Neural progenitor cell (in vitro differentiated cells): Measurements from ENCODE around the gene CLTCL1. TPM values are rescaled to one million over a fixed set of nuclear protein-coding genes. Genes with fewer than 3 reads are reported as not detected.
"Not testable (repeated sequence)": the region's sequence is repeated elsewhere in the genome, so short reads cannot be mapped to it uniquely, and the experiment has no call there.

Experiments used
- DNase-seq: peaks from one replicate; pipeline ENCODE4 v3.0.0-alpha.2; 2016; ENCODE audit warnings: low spot score
- H2AFZ ChIP-seq: fragments of 200-600 bp; sonication (generic); replicated peaks from 2 replicates; pipeline ENCODE4 v1.6.1; 2016; ENCODE audit warnings: antibody characterized with exemption
- H3F3A ChIP-seq: fragments of 200-600 bp; sonication (generic); 2 replicates; pipeline ENCODE4 v1.6.1; 2016; ENCODE audit warnings: antibody characterized with exemption, low read depth
- H3K27ac ChIP-seq: fragments of 200-600 bp; sonication (generic); 2 replicates; pipeline ENCODE4 v1.5.1; 2016; ENCODE audit warnings: mild to moderate bottlenecking
- H3K27me3 ChIP-seq: fragments of 200-600 bp; sonication (generic); 2 replicates; pipeline ENCODE4 v1.6.1; 2016; ENCODE audit warnings: mild to moderate bottlenecking, moderate library complexity
- H3K36me3 ChIP-seq: fragments of 200-600 bp; sonication (generic); 2 replicates; pipeline ENCODE4 v1.5.1; 2016
- H3K4me1 ChIP-seq: fragments of 200-600 bp; sonication (generic); 2 replicates; pipeline ENCODE4 v1.6.1; 2016; ENCODE audit warnings: mixed run types
- H3K4me2 ChIP-seq: fragments of 200-600 bp; sonication (generic); 2 replicates; pipeline ENCODE4 v1.6.1; 2016
- H3K4me3 ChIP-seq: fragments of 200-600 bp; sonication (generic); 2 replicates; pipeline ENCODE4 v1.5.1; 2016
- H3K79me2 ChIP-seq: fragments of 200-600 bp; sonication (generic); 2 replicates; pipeline ENCODE4 v1.6.1; 2016; ENCODE audit warnings: low read depth
- H3K9ac ChIP-seq: fragments of 200-600 bp; sonication (generic); 2 replicates; pipeline ENCODE4 v1.6.1; 2016
- H3K9me3 ChIP-seq: fragments of 200-600 bp; sonication (generic); 2 replicates; pipeline ENCODE4 v1.5.1; 2016; ENCODE audit warnings: low read depth
- H4K20me1 ChIP-seq: fragments of 200-600 bp; sonication (generic); 2 replicates; pipeline ENCODE4 v1.6.1; 2016; ENCODE audit warnings: low read depth
- H3K27ac Mint-ChIP-seq: 3 replicates; pipeline ENCODE4 v1.8.0; 2021; ENCODE audit warnings: mixed read lengths
- H3K27me3 Mint-ChIP-seq: 2 replicates; pipeline ENCODE4 v1.8.0; 2022; ENCODE audit warnings: low read depth, mild to moderate bottlenecking, inconsistent platforms, moderate library complexity, mixed read lengths; ENCODE audit not compliant: insufficient read depth
- H3K36me3 Mint-ChIP-seq: 3 replicates; pipeline ENCODE4 v1.8.0; 2021; ENCODE audit warnings: mixed read lengths
- H3K4me1 Mint-ChIP-seq: 3 replicates; pipeline ENCODE4 v1.8.0; 2021; ENCODE audit warnings: mixed read lengths
- H3K4me3 Mint-ChIP-seq: 3 replicates; pipeline ENCODE4 v1.8.0; 2021; ENCODE audit warnings: mild to moderate bottlenecking, moderate library complexity, mixed read lengths
- H3K9me3 Mint-ChIP-seq: 3 replicates; pipeline ENCODE4 v1.8.0; 2020; ENCODE audit warnings: mixed read lengths
- EZH2 ChIP-seq: fragments of 200-600 bp; sonication (generic); IDR thresholded peaks from 2 replicates; pipeline ENCODE4 v1.6.1; 2017; ENCODE audit warnings: antibody characterized with exemption, mild to moderate bottlenecking, moderate library complexity
- EZH2phosphoT487 ChIP-seq: fragments of 200-600 bp; sonication (generic); IDR thresholded peaks from 2 replicates; pipeline ENCODE4 v1.6.1; 2017; ENCODE audit warnings: antibody characterized with exemption
- total RNA-seq: library from RNA; depleted of rRNA; stranded (reverse); fragments of >200 nt; gene quantifications from 2 replicates; pipeline ENCODE4 v1.2.3, GENCODE V29; 2015; ENCODE audit warnings: low replicate concordance
- TF ChIP-seq, protein P1 (sequence below): fragments of 200-600 bp; sonication (generic); IDR thresholded peaks from 2 replicates; pipeline ENCODE4 v1.5.1; 2017; ENCODE audit warnings: antibody characterized with exemption, mild to moderate bottlenecking

The CLTCL1 gene
- total RNA-seq, 1 donor from 2014 or later: 13.7 TPM

DNA sequence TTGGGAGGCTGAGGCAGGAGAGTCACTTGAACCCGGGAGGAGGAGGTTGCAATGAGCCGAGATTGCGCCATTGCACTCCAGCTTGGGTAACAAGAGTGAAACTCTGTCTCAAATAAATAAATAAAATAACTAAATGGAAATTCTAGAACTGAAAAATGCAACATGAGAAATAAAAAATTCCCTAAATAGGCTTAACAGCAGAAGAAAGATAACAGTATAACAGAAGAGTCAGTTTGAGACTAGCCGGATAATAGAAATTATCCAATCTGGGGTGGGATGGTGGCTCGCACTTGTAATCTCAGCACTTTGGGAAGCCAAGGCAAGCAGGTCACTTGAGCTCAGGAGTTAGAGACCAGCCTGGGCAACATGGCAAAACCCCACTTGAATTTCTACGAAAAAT lies 127.1 kb downstream of the CLTCL1 start:
- Histone ChIP-seq H3K9me3 (no peaks in the 10 kb centered on the region), H3K9ac (no peak overlapping the region), H3K4me2 (no peak overlapping the region), H4K20me1 (peaks cover 23% of the 10 kb centered on the region), H3K79me2 (no peaks in the 10 kb centered on the region), H3F3A (peaks cover 12% of the 10 kb centered on the region), H3K4me1 (peaks cover 6% of the 10 kb centered on the region), H3K4me3 (no peak overlapping the region), H3K36me3 (no peaks in the 10 kb centered on the region), H3K27ac (no peak overlapping the region), H3K27me3 (peaks cover 98% of the 10 kb centered on the region), H2AFZ (no peak overlapping the region)
- H3K27ac Mint-ChIP-seq: no peak overlapping the region
- H3K4me3 Mint-ChIP-seq: no peak overlapping the region
- peaks cover 3% of the 10 kb centered on the region for H3K4me1 Mint-ChIP-seq
- no peak for DNase-seq
- H3K9me3 Mint-ChIP-seq: peaks cover 5% of the 10 kb centered on the region
- H3K27me3 Mint-ChIP-seq: peaks cover 35% of the 10 kb centered on the region
- TF ChIP-seq, protein P1, sequence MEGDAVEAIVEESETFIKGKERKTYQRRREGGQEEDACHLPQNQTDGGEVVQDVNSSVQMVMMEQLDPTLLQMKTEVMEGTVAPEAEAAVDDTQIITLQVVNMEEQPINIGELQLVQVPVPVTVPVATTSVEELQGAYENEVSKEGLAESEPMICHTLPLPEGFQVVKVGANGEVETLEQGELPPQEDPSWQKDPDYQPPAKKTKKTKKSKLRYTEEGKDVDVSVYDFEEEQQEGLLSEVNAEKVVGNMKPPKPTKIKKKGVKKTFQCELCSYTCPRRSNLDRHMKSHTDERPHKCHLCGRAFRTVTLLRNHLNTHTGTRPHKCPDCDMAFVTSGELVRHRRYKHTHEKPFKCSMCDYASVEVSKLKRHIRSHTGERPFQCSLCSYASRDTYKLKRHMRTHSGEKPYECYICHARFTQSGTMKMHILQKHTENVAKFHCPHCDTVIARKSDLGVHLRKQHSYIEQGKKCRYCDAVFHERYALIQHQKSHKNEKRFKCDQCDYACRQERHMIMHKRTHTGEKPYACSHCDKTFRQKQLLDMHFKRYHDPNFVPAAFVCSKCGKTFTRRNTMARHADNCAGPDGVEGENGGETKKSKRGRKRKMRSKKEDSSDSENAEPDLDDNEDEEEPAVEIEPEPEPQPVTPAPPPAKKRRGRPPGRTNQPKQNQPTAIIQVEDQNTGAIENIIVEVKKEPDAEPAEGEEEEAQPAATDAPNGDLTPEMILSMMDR: no peak
- TF ChIP-seq EZH2: no peak
- H3K36me3 Mint-ChIP-seq: no peaks in the 10 kb centered on the region

DNA sequence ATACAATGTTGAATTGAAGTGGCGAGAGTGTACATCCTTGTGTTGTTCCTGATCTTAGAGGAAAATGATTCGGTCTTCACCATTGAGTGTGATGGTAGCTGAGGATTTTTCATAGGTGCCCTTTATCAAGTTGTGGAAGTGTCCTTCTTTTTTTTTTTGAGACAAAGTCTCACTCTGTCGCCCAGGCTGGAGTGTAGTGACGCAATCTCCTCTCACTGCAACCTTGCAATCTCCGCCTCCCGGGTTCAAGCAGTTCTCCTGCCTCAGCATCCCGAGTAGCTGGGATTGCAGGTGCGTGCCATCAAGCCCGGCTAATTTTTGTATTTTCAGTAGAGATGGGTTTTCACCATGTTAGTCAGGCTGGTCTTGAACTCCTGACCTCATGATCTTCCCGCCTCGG lies 132.9 kb downstream of the CLTCL1 start:
- not testable (repeated sequence) for H2AFZ ChIP-seq, H3K36me3 Mint-ChIP-seq, H3K27ac ChIP-seq, H3K4me1 Mint-ChIP-seq, H3K4me3 Mint-ChIP-seq, H3K9me3 Mint-ChIP-seq, H3K9me3 ChIP-seq, H3K4me1 ChIP-seq, H3F3A ChIP-seq, H3K36me3 ChIP-seq, DNase-seq, H3K79me2 ChIP-seq, H3K27ac Mint-ChIP-seq, H3K4me3 ChIP-seq, H3K9ac ChIP-seq, H4K20me1 ChIP-seq, H3K4me2 ChIP-seq
- peaks cover 21% of the 10 kb centered on the region for H3K27me3 Mint-ChIP-seq
- peaks cover 94% of the 10 kb centered on the region for H3K27me3 ChIP-seq

DNA sequence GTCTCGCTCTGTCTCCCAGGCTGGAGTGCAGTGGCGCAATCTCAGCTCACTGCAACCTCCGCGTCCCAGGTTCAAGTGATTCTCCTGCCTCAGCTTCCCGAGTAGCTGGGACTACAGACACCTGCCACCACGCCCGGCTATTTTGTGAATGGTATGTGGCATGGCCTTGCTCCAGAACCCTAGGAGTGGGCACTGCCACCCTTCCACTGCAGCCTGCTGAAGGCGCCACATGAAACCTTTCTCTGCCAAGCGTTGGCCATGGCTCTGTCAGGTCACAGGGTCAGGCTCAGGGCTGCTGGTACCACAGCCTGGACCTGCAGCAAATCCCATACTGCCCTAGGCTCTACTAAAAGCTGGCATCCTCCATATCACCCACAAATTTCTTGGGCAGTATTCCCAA lies 135.4 kb downstream of the CLTCL1 start:
- not testable (repeated sequence) for H3K36me3 Mint-ChIP-seq, H3K27ac ChIP-seq, H3K9me3 Mint-ChIP-seq, H3K9ac ChIP-seq, H3F3A ChIP-seq, H3K9me3 ChIP-seq, H3K4me3 Mint-ChIP-seq, H3K4me1 ChIP-seq, H3K4me2 ChIP-seq, H3K36me3 ChIP-seq, H3K27ac Mint-ChIP-seq, H4K20me1 ChIP-seq, H3K79me2 ChIP-seq, H3K4me1 Mint-ChIP-seq, DNase-seq, H3K4me3 ChIP-seq, H2AFZ ChIP-seq
- peaks cover 36% of the 10 kb centered on the region for H3K27me3 Mint-ChIP-seq
- H3K27me3 ChIP-seq: peaks cover 94% of the 10 kb centered on the region

DNA sequence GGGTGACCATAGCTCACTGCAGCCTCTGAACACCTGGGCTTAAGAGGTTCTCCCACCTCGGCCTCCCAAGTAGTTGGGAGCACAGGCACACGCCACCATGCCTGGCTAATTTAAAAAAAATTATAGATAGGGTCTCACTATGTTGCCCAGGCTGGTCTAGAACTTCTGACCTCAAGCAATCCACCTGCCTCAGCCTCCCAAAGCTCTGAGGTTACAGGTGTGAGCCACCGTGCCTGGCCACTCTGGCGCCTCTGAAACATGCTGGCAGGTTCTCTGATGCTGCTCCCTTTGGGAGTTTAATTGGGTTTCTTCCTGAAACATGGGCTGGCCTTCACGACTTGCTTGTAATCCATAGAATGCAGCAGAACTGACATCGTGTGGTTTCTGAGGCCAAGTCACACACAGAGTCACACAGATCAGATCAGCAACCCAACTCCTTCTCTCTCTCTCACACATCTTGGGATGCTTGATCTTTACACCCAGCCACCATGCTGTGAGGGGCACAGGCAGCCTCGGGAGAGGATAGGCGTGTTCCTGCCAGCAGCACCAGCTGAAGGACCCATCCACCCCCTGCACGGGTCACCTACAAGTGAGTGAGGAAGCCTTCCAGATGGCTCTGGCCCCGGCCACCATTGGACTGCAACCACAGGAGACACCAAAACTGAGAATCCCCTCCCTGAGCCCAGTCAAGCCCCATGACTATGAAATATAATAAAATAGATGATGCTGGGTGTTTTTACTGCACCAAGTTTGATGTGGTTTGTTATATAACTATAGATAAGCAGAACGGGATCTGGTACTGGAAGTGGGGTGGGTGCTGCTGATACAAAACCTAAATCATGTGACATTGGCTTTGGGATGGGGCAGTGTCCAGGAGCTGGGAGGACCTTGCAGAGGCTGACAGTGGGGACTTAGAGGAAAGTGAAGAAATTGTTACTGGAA lies 138.3 kb downstream of the CLTCL1 start:
- TF ChIP-seq, protein P1: no peak
- TF ChIP-seq EZH2phosphoT487 (no peak), EZH2 (no peak)
- Mint-ChIP-seq H3K9me3 (peaks cover 11% of the 10 kb centered on the region), H3K4me1 (peaks cover 4% of the 10 kb centered on the region), H3K27ac (no peak overlapping the region), H3K36me3 (peaks cover 4% of the 10 kb centered on the region), H3K27me3 (peaks cover 50% of the 10 kb centered on the region), H3K4me3 (no peak overlapping the region)
- H3K9me3 ChIP-seq: no peaks in the 10 kb centered on the region
- DNase-seq: no peak
- H3K36me3 ChIP-seq: no peaks in the 10 kb centered on the region
- no peak overlapping the region for H3K9ac ChIP-seq
- no peak overlapping the region for H3K4me3 ChIP-seq
- peaks cover 7% of the 10 kb centered on the region for H3F3A ChIP-seq
- no peak overlapping the region for H3K4me2 ChIP-seq
- H3K27ac ChIP-seq: no peak overlapping the region
- no peaks in the 10 kb centered on the region for H3K4me1 ChIP-seq
- H2AFZ ChIP-seq: no peak overlapping the region
- peaks cover 96% of the 10 kb centered on the region for H3K27me3 ChIP-seq
- H4K20me1 ChIP-seq: peaks cover 10% of the 10 kb centered on the region
- no peaks in the 10 kb centered on the region for H3K79me2 ChIP-seq
